ENCODE measurements around the gene VAMP3.

Gene VAMP3

DNA sequence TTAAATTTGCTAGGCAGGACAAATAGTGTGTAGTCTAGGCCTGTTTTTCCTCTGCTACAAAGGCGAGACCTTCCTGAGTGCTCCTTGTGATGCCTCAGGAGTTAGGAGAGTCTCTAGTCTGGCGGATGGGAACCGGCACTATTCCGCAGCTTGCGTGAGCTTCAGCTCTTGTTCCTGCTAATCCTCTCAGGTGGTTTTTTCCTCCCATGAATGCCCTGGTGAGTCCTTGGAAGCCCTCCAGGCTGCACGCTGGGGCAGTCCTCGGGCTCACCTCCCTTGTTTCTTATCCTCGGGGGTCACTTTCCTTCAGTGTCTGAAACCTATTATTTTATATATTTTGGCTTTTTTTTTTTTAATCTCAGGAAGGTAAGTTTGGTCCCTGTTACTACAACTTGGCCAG, 53.6 kb downstream of the VAMP3 start:
- Histone ChIP-seq H4K20me1 (ENCODE audit: control insufficient read depth, insufficient read depth, low read depth, low read length) (no peaks in the 10 kb centered on the region), H3K4me3 (ENCODE audit: low read length) (no peak overlapping the region), H3K36me3 (ENCODE audit: control insufficient read depth, low read length) (peaks cover 4% of the 10 kb centered on the region; the same call in 1 of the 2 replicates), H3K9me2 (replicated peaks; ENCODE audit: control insufficient read depth, low read length) (no peaks in the 10 kb centered on the region), H3K4me2 (ENCODE audit: low read length) (no peak overlapping the region), H3K27me3 (ENCODE audit: control insufficient read depth, low read length) (no peaks in the 10 kb centered on the region), H3K79me2 (ENCODE audit: control insufficient read depth, low read length) (peaks cover 41% of the 10 kb centered on the region), H3K4me1 (ENCODE audit: control insufficient read depth, low read length) (peaks cover 14% of the 10 kb centered on the region; the same call in 1 of the 2 replicates), H3K27ac (ENCODE audit: low read depth, low read length) (no peak overlapping the region), H3F3A (ENCODE audit: control insufficient read depth, insufficient read depth) (no peaks in the 10 kb centered on the region), H3K9me3 (ENCODE audit: control insufficient read depth, insufficient read depth, low read length) (no peaks in the 10 kb centered on the region)
- no peak for TF ChIP-seq EZH2phosphoT487 (IDR thresholded peaks at IDR 0.05; ENCODE audit: borderline replicate concordance, low read length)
- no peak for TF ChIP-seq CTCF (IDR thresholded peaks at IDR 0.05; ENCODE audit: low read depth, low read length, poor library complexity, severe bottlenecking)

- TF ChIP-seq EZH2phosphoT487 (IDR thresholded peaks at IDR 0.05; ENCODE audit: borderline replicate concordance, low read length) = no peak
- TF ChIP-seq CTCF (IDR thresholded peaks at IDR 0.05; ENCODE audit: low read depth, low read length, poor library complexity, severe bottlenecking) = no peak
Observed at GRCh38 chr1:7826363-7826762, 55.3 kb downstream of the VAMP3 start.

GRCh38 chr1:7827126-7827955, 56.2 kb downstream of the VAMP3 start:
- Histone ChIP-seq H3K9me3 (ENCODE audit: control insufficient read depth, insufficient read depth, low read length) (no peaks in the 10 kb centered on the region), H4K20me1 (ENCODE audit: control insufficient read depth, insufficient read depth, low read depth, low read length) (no peaks in the 10 kb centered on the region), H3K9me2 (replicated peaks; ENCODE audit: control insufficient read depth, low read length) (no peaks in the 10 kb centered on the region), H3K27ac (ENCODE audit: low read depth, low read length) (peak overlapping the region; percentile 28), H3K4me3 (ENCODE audit: low read length) (peak overlapping the region; percentile 76), H3K4me2 (ENCODE audit: low read length) (peak overlapping the region; percentile 65), H3K79me2 (ENCODE audit: control insufficient read depth, low read length) (peaks cover 41% of the 10 kb centered on the region), H3F3A (ENCODE audit: control insufficient read depth, insufficient read depth) (no peaks in the 10 kb centered on the region), H3K36me3 (ENCODE audit: control insufficient read depth, low read length) (peaks cover 8% of the 10 kb centered on the region), H3K4me1 (ENCODE audit: control insufficient read depth, low read length) (peaks cover 23% of the 10 kb centered on the region), H3K27me3 (ENCODE audit: control insufficient read depth, low read length) (no peaks in the 10 kb centered on the region)
- no peak for TF ChIP-seq CTCF (IDR thresholded peaks at IDR 0.05; ENCODE audit: low read depth, low read length, poor library complexity, severe bottlenecking)
- no peak for TF ChIP-seq EZH2phosphoT487 (IDR thresholded peaks at IDR 0.05; ENCODE audit: borderline replicate concordance, low read length)

More at GRCh38 chr1:7826363-7826762, 55.3 kb downstream of the VAMP3 start:
- Histone ChIP-seq H3K27ac (ENCODE audit: low read depth, low read length) (peak overlapping the region; percentile 28; the same call in 1 of the 2 replicates), H3K4me2 (ENCODE audit: low read length) (peak overlapping the region; percentile 65), H3K9me3 (ENCODE audit: control insufficient read depth, insufficient read depth, low read length) (no peaks in the 10 kb centered on the region), H3K9me2 (replicated peaks; ENCODE audit: control insufficient read depth, low read length) (no peaks in the 10 kb centered on the region), H3K79me2 (ENCODE audit: control insufficient read depth, low read length) (peaks cover 41% of the 10 kb centered on the region), H3K4me1 (ENCODE audit: control insufficient read depth, low read length) (peaks cover 19% of the 10 kb centered on the region), H3K36me3 (ENCODE audit: control insufficient read depth, low read length) (peaks cover 12% of the 10 kb centered on the region), H3F3A (ENCODE audit: control insufficient read depth, insufficient read depth) (no peaks in the 10 kb centered on the region), H4K20me1 (ENCODE audit: control insufficient read depth, insufficient read depth, low read depth, low read length) (no peaks in the 10 kb centered on the region), H3K4me3 (ENCODE audit: low read length) (peak overlapping the region; percentile 76), H3K27me3 (ENCODE audit: control insufficient read depth, low read length) (no peaks in the 10 kb centered on the region)

Data from DOHH2 (cell line).